OCI-LY3 (cell line): ENCODE measurements around the gene ALG1L2.
"Not testable (repeated sequence)": the region's sequence is repeated elsewhere in the genome, so short reads cannot be mapped to it uniquely, and the experiment has no call there.

Experiments used
- CTCF ChIP-seq: fragments of 200-600, 300-600 bp; sonication (generic); IDR thresholded peaks from 2 replicates; pipeline ENCODE4 v1.5.1; 2014; ENCODE audit warnings: antibody characterized with exemption, low read length, low read depth
- EZH2phosphoT487 ChIP-seq: fragments of 200-600 bp; shearing (Covaris generic); IDR thresholded peaks from 2 replicates; pipeline ENCODE4 v1.6.1; 2018; ENCODE audit warnings: antibody characterized with exemption, mixed run types, low read depth

GRCh38 chr3:130058716-130059115, 22.9 kb upstream of the ALG1L2 start:
- not testable (repeated sequence) for TF ChIP-seq CTCF, EZH2phosphoT487
